SK-N-MC (cell line): ENCODE measurements around the gene DENND1B.
A peak's percentile ranks its signal among the peaks of the same experiment; 100 is the strongest.

Source experiments
- DNase-seq: peaks from one replicate; pipeline ENCODE4 v3.0.0-alpha.2; 2011; ENCODE audit warnings: low read depth, low spot score
- H3K27ac ChIP-seq: fragments of 200-600 bp; sonication (generic); 2 replicates; pipeline ENCODE4 v1.5.1; 2016; ENCODE audit warnings: mixed run types
- H3K36me3 ChIP-seq: fragments of 200-600 bp; sonication (generic); 2 replicates; pipeline ENCODE4 v1.6.1; 2017; ENCODE audit warnings: antibody characterized with exemption, low read length, mixed read lengths; ENCODE audit not compliant: insufficient read depth
- H3K4me3 ChIP-seq: fragments of 200-600 bp; sonication (generic); 2 replicates; pipeline ENCODE4 v1.5.1; 2016
- H3K9ac ChIP-seq: fragments of 200-600 bp; sonication (generic); 2 replicates; pipeline ENCODE4 v1.8.0; 2017; ENCODE audit warnings: mixed run types, mixed read lengths; ENCODE audit not compliant: insufficient read length
- H3K9me3 ChIP-seq: fragments of 200-600 bp; sonication (generic); 2 replicates; pipeline ENCODE4 v1.6.1; 2017; ENCODE audit warnings: low read depth, mild to moderate bottlenecking, antibody characterized with exemption, low read length, moderate library complexity, mixed read lengths
- EZH2 ChIP-seq: fragments of 200-600 bp; sonication (generic); IDR thresholded peaks from one replicate; pipeline ENCODE4 v1.6.1; 2017; ENCODE audit warnings: antibody characterized with exemption
- FOXP2 ChIP-seq: optimal IDR thresholded peaks from 2 replicates; pipeline ENCODE3; 2011; ENCODE audit warnings: mild to moderate bottlenecking, moderate library complexity; ENCODE audit not compliant: insufficient read depth; ENCODE audit errors: extremely low read length, control extremely low read depth
- POLR2AphosphoS5 ChIP-seq: IDR thresholded peaks from 2 replicates; pipeline ENCODE4 v1.6.1; 2012; ENCODE audit warnings: mild to moderate bottlenecking, low read depth, low read length, borderline replicate concordance

Gene DENND1B

DNA sequence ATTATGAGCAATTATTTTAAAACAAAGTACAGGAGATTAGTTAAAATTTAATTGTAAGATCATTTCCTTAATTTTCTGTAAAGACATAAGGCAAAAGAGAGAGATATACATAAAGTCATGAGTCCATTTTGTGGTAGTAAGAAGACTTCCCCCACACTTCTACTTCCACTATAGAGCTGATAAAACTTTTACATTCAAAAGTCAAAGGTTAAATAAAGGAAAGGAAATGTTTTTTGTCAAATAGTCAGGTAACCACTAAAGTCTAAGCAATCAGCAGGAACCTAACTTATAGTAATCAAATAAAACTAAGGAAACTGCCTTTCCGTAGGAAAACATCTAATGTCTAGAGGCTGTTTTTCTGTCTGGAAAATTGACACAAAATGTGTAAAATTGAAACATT, 110.9 kb downstream of the DENND1B start:
- Histone ChIP-seq H3K9me3 (no peaks in the 10 kb centered on the region), H3K27ac (peak overlapping the region; percentile 65; the same call in 1 of the 2 replicates), H3K36me3 (no peaks in the 10 kb centered on the region), H3K4me3 (peak overlapping the region; percentile 6; the same call in 1 of the 2 replicates), H3K9ac (no peak overlapping the region)
- no peak for DNase-seq
- TF ChIP-seq EZH2 = no peak
- TF ChIP-seq FOXP2 = no peak
- no peak for TF ChIP-seq POLR2AphosphoS5

GRCh38 chr1:197663162-197663953, 111.9 kb downstream of the DENND1B start:
- Histone ChIP-seq H3K36me3 (no peaks in the 10 kb centered on the region), H3K9me3 (no peaks in the 10 kb centered on the region), H3K27ac (no peak overlapping the region), H3K9ac (no peak overlapping the region), H3K4me3 (no peak overlapping the region)
- TF ChIP-seq FOXP2 = no peak
- TF ChIP-seq POLR2AphosphoS5 = no peak
- no peak for TF ChIP-seq EZH2
- DNase-seq = no peak

- TF ChIP-seq EZH2 = no peak
- no peak for TF ChIP-seq FOXP2
- TF ChIP-seq POLR2AphosphoS5 = no peak
- no peak for DNase-seq
- no peaks in the 10 kb centered on the region for H3K9me3 ChIP-seq
- no peak overlapping the region for H3K4me3 ChIP-seq
- no peak overlapping the region for H3K27ac ChIP-seq
- no peaks in the 10 kb centered on the region; the same call in 1 of the 2 replicates for H3K36me3 ChIP-seq
- H3K9ac ChIP-seq = no peak overlapping the region
These were observed 114.9 kb downstream of the DENND1B start for GRCh38 chr1:197660389-197660788.

- DNase-seq = no peak
- no peak overlapping the region for H3K4me3 ChIP-seq
- H3K9me3 ChIP-seq = no peaks in the 10 kb centered on the region
- no peak overlapping the region for H3K9ac ChIP-seq
- no peaks in the 10 kb centered on the region; the same call in 1 of the 2 replicates for H3K36me3 ChIP-seq
- no peak overlapping the region for H3K27ac ChIP-seq
- no peak for TF ChIP-seq FOXP2
These were observed 116.1 kb downstream of the DENND1B start for GRCh38 chr1:197659171-197659570.

DNA sequence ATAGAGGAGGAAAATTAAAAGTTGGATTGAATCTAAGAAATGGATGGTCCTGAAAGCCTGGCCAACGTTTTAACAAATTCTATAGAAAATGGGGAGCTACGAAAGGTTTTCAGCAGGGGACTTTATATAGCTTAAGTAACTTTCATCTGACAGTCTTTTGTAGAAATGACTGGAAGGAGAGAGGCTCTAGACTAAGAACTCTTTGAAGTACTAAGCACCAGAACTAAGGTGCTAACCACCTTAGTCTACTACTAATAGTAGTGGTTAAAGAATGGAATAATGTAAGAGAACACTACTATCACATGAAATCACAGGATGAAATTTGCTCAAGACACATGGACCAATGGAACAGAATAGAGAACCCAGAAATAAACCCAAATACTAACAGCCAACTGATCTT, 126.1 kb downstream of the DENND1B start:
- Histone ChIP-seq H3K36me3 (no peaks in the 10 kb centered on the region), H3K4me3 (no peak overlapping the region), H3K9me3 (no peaks in the 10 kb centered on the region), H3K9ac (no peak overlapping the region), H3K27ac (no peak overlapping the region)
- no peak for TF ChIP-seq POLR2AphosphoS5
- TF ChIP-seq EZH2 = no peak
- no peak for TF ChIP-seq FOXP2
- no peak for DNase-seq

GRCh38 chr1:197638316-197638715, 137.0 kb downstream of the DENND1B start:
- H3K9ac ChIP-seq = no peak overlapping the region
- no peak overlapping the region; the same call in 1 of the 2 replicates for H3K27ac ChIP-seq
- H3K36me3 ChIP-seq = peaks cover 3% of the 10 kb centered on the region
- H3K9me3 ChIP-seq = no peaks in the 10 kb centered on the region
- TF ChIP-seq POLR2AphosphoS5 (no peak), FOXP2 (no peak), EZH2 (no peak)
- DNase-seq = no peak
- H3K4me3 ChIP-seq = no peak overlapping the region

GRCh38 chr1:197637406-197637805, 137.9 kb downstream of the DENND1B start:
- DNase-seq = no peak
- TF ChIP-seq FOXP2 (no peak), EZH2 (no peak), POLR2AphosphoS5 (no peak)
- no peak overlapping the region for H3K4me3 ChIP-seq
- H3K36me3 ChIP-seq = peaks cover 7% of the 10 kb centered on the region
- peaks cover 7% of the 10 kb centered on the region; the same call in 1 of the 2 replicates for H3K9me3 ChIP-seq
- H3K27ac ChIP-seq = peak overlapping the region; percentile 59; the same call in 1 of the 2 replicates
- no peak overlapping the region for H3K9ac ChIP-seq

GRCh38 chr1:197633447-197634078, 141.7 kb downstream of the DENND1B start:
- no peak for DNase-seq
- Histone ChIP-seq H3K9me3 (peaks cover 7% of the 10 kb centered on the region; the same call in 1 of the 2 replicates), H3K9ac (no peak overlapping the region), H3K36me3 (peaks cover 7% of the 10 kb centered on the region; the same call in 1 of the 2 replicates), H3K4me3 (no peak overlapping the region), H3K27ac (no peak overlapping the region)
- no peak for TF ChIP-seq EZH2
- TF ChIP-seq POLR2AphosphoS5 = no peak
- no peak for TF ChIP-seq FOXP2

GRCh38 chr1:197632651-197633050, 142.6 kb downstream of the DENND1B start:
- no peak overlapping the region for H3K9ac ChIP-seq
- no peak for DNase-seq
- no peak overlapping the region for H3K27ac ChIP-seq
- H3K36me3 ChIP-seq = peaks cover 7% of the 10 kb centered on the region; the same call in 1 of the 2 replicates
- TF ChIP-seq POLR2AphosphoS5 = no peak
- TF ChIP-seq FOXP2 = no peak
- no peak for TF ChIP-seq EZH2
- H3K9me3 ChIP-seq = peaks cover 7% of the 10 kb centered on the region; the same call in 1 of the 2 replicates
- no peak overlapping the region for H3K4me3 ChIP-seq
